GM23338 (cell line): Measurements from ENCODE around the gene C1QL4. TPM values are rescaled to one million over a fixed set of nuclear protein-coding genes. Genes with fewer than 3 reads are reported as not detected.
"Not testable (repeated sequence)": the region's sequence is repeated elsewhere in the genome, so short reads cannot be mapped to it uniquely, and the experiment has no call there.

ENCODE experiments used
- ATAC-seq: fragments of 200-7000 bp; cut with Tn5 transposase; 3 replicates; pipeline ENCODE4 v1.9.1; 2020
- DNase-seq: peaks from one replicate; pipeline ENCODE4 v3.0.0-alpha.2; 2015; ENCODE audit warnings: low spot score
- H2AFZ ChIP-seq: fragments of 200-600 bp; sonication (generic); 2 replicates; pipeline ENCODE4 v1.8.0; 2016; ENCODE audit warnings: antibody characterized with exemption, mild to moderate bottlenecking, moderate library complexity
- H3F3A ChIP-seq: fragments of 200-600 bp; sonication (generic); replicated peaks from 2 replicates; pipeline ENCODE4 v1.8.0; 2017; ENCODE audit warnings: antibody characterized with exemption, mixed run types, low read depth
- H3K27ac ChIP-seq: fragments of 200-600 bp; sonication (generic); 2 replicates; pipeline ENCODE4 v1.6.1; 2016; ENCODE audit warnings: low read depth
- H3K27me3 ChIP-seq: fragments of 200-600 bp; sonication (generic); 2 replicates; pipeline ENCODE4 v1.8.0; 2016; ENCODE audit warnings: mild to moderate bottlenecking, mixed run types, moderate library complexity; ENCODE audit not compliant: insufficient read depth
- H3K36me3 ChIP-seq: fragments of 200-600 bp; sonication (generic); 2 replicates; pipeline ENCODE4 v1.8.0; 2016; ENCODE audit warnings: mild to moderate bottlenecking; ENCODE audit not compliant: insufficient read depth
- H3K4me1 ChIP-seq: fragments of 200-600 bp; sonication (generic); 2 replicates; pipeline ENCODE4 v1.8.0; 2016; ENCODE audit warnings: mild to moderate bottlenecking, moderate library complexity; ENCODE audit not compliant: insufficient read depth
- H3K4me2 ChIP-seq: fragments of 200-600 bp; sonication (generic); 2 replicates; pipeline ENCODE4 v1.7.1; 2017; ENCODE audit warnings: mixed run types
- H3K4me3 ChIP-seq: fragments of 200-600 bp; sonication (generic); 2 replicates; pipeline ENCODE4 v1.6.1; 2016; ENCODE audit warnings: mixed run types
- H3K79me2 ChIP-seq: fragments of 200-600 bp; sonication (generic); replicated peaks from 2 replicates; pipeline ENCODE4 v1.8.0; 2017; ENCODE audit warnings: mild to moderate bottlenecking; ENCODE audit not compliant: insufficient read depth
- H3K9me2 ChIP-seq: fragments of 200-600 bp; sonication (generic); 2 replicates; pipeline ENCODE4 v1.8.0; 2017; ENCODE audit not compliant: insufficient read depth
- H4K20me1 ChIP-seq: fragments of 200-600 bp; sonication (generic); replicated peaks from 2 replicates; pipeline ENCODE4 v1.8.0; 2017; ENCODE audit warnings: mild to moderate bottlenecking; ENCODE audit not compliant: insufficient read depth
- H3K27ac Mint-ChIP-seq: 2 replicates; pipeline ENCODE4 v1.8.0; 2020; ENCODE audit warnings: inconsistent platforms, mild to moderate bottlenecking, moderate library complexity, mixed read lengths
- H3K27me3 Mint-ChIP-seq: 3 replicates; pipeline ENCODE4 v1.8.0; 2022; ENCODE audit warnings: low read depth, mild to moderate bottlenecking, moderate library complexity, mixed read lengths, inconsistent platforms; ENCODE audit not compliant: insufficient read depth, poor library complexity
- H3K36me3 Mint-ChIP-seq: 3 replicates; pipeline ENCODE4 v1.8.0; 2021; ENCODE audit warnings: low read depth, mild to moderate bottlenecking, inconsistent platforms, moderate library complexity, mixed read lengths
- H3K4me1 Mint-ChIP-seq: 3 replicates; pipeline ENCODE4 v1.8.0; 2020; ENCODE audit warnings: mild to moderate bottlenecking, inconsistent platforms, mixed read lengths
- H3K4me3 Mint-ChIP-seq: 3 replicates; pipeline ENCODE4 v1.8.0; 2021; ENCODE audit warnings: moderate library complexity, mild to moderate bottlenecking, inconsistent platforms, mixed read lengths
- H3K9me3 Mint-ChIP-seq: 3 replicates; pipeline ENCODE4 v1.8.0; 2020; ENCODE audit warnings: moderate library complexity, mild to moderate bottlenecking, inconsistent platforms, mixed read lengths
- EZH2 ChIP-seq: fragments of 200-600 bp; sonication (generic); IDR thresholded peaks from one replicate; pipeline ENCODE4 v1.8.0; 2017; ENCODE audit warnings: antibody characterized with exemption, mild to moderate bottlenecking, low read depth; ENCODE audit not compliant: unreplicated experiment
- EZH2phosphoT487 ChIP-seq: fragments of 200-600 bp; sonication (generic); IDR thresholded peaks from one replicate; pipeline ENCODE4 v1.8.1; 2018; ENCODE audit warnings: antibody characterized with exemption; ENCODE audit not compliant: unreplicated experiment
- JUNB ChIP-seq: IDR thresholded peaks from one replicate; pipeline ENCODE4 v1.6.1; 2016; ENCODE audit warnings: antibody characterized with exemption; ENCODE audit not compliant: unreplicated experiment
- NANOG ChIP-seq: IDR thresholded peaks from 2 replicates; pipeline ENCODE4 v1.6.1; 2016; ENCODE audit warnings: antibody characterized with exemption, borderline replicate concordance
- ZNF114 ChIP-seq: fragments of 250-450 bp; sonication (Bioruptor Pico); IDR thresholded peaks from 2 replicates; pipeline ENCODE4 v1.5.0; 2020; ENCODE audit warnings: mild to moderate bottlenecking, moderate library complexity
- ZNF462 ChIP-seq: fragments of 250-450 bp; sonication (Bioruptor Pico); IDR thresholded peaks from 2 replicates; pipeline ENCODE4 v1.5.0; 2020; ENCODE audit warnings: mild to moderate bottlenecking, moderate library complexity
- polyA plus RNA-seq: library from polyadenylated mRNA; unstranded; fragments of >200 nt; fragmentation: Nextera tagmentation; extraction: Ambion mirVana; gene quantifications from 2 replicates; pipeline ENCODE4 v1.2.1, GENCODE V29; 2016
- total RNA-seq: library from RNA; depleted of rRNA; stranded (reverse); fragments of >200 nt; shearing (Covaris generic); gene quantifications from 2 replicates; pipeline ENCODE4 v1.2.3, GENCODE V29; 2014

C1QL4 gene
- total and polyA plus RNA-seq, 2 experiments from 2014 or later = not detected

GRCh38 chr12:49380184-49380583 lies 43.2 kb upstream of the C1QL4 start:
- not testable (repeated sequence) for H3K4me2 ChIP-seq, H3F3A ChIP-seq, H3K27me3 Mint-ChIP-seq, H3K4me1 ChIP-seq, H3K4me3 ChIP-seq, H3K27ac ChIP-seq, H2AFZ ChIP-seq, H4K20me1 ChIP-seq, H3K27ac Mint-ChIP-seq, ATAC-seq, H3K9me3 Mint-ChIP-seq, H3K4me1 Mint-ChIP-seq, H3K9me2 ChIP-seq, H3K36me3 ChIP-seq, DNase-seq, H3K27me3 ChIP-seq, H3K4me3 Mint-ChIP-seq, H3K36me3 Mint-ChIP-seq
- H3K79me2 ChIP-seq = peaks cover 50% of the 10 kb centered on the region

GRCh38 chr12:49377386-49377785 lies 40.4 kb upstream of the C1QL4 start:
- TF ChIP-seq JUNB (no peak), NANOG (no peak)
- Histone ChIP-seq H3K9me2 (no peaks in the 10 kb centered on the region), H3F3A (no peaks in the 10 kb centered on the region), H3K79me2 (peaks cover 47% of the 10 kb centered on the region), H3K36me3 (no peaks in the 10 kb centered on the region), H3K4me1 (no peaks in the 10 kb centered on the region), H4K20me1 (peaks cover 11% of the 10 kb centered on the region; the same call in 1 of the 2 replicates), H3K4me3 (no peak overlapping the region), H3K27ac (no peak overlapping the region), H2AFZ (no peak overlapping the region), H3K4me2 (no peak overlapping the region), H3K27me3 (no peaks in the 10 kb centered on the region)
- no peaks in the 10 kb centered on the region for H3K9me3 Mint-ChIP-seq
- no peak overlapping the region for H3K4me3 Mint-ChIP-seq
- H3K36me3 Mint-ChIP-seq = peaks cover 3% of the 10 kb centered on the region; the same call in 1 of the 3 replicates
- 0 out of 3 replicates have a peak, but pooled peaks cover 3% of the 10 kb centered on the region for H3K4me1 Mint-ChIP-seq
- peaks cover 1% of the 10 kb centered on the region for H3K27me3 Mint-ChIP-seq
- ATAC-seq (no peak), DNase-seq (no peak)
- H3K27ac Mint-ChIP-seq = no peak overlapping the region

GRCh38 chr12:49375406-49375805 lies 38.4 kb upstream of the C1QL4 start:
- peaks cover 9% of the 10 kb centered on the region for H3K4me1 Mint-ChIP-seq
- no peaks in the 10 kb centered on the region for H3K27me3 ChIP-seq
- peaks cover 49% of the 10 kb centered on the region for H3K79me2 ChIP-seq
- H3F3A ChIP-seq = no peaks in the 10 kb centered on the region
- no peak overlapping the region for H3K4me3 Mint-ChIP-seq
- peaks cover 4% of the 10 kb centered on the region; the same call in 1 of the 2 replicates for H3K4me1 ChIP-seq
- H3K9me2 ChIP-seq = no peaks in the 10 kb centered on the region
- H3K27ac Mint-ChIP-seq = no peak overlapping the region
- H2AFZ ChIP-seq = no peak overlapping the region
- no peaks in the 10 kb centered on the region for H3K9me3 Mint-ChIP-seq
- H3K36me3 Mint-ChIP-seq = peaks cover 9% of the 10 kb centered on the region; the same call in 2 of the 3 replicates
- H3K36me3 ChIP-seq = no peaks in the 10 kb centered on the region
- peaks cover 4% of the 10 kb centered on the region for H3K27me3 Mint-ChIP-seq
- DNase-seq (no peak), ATAC-seq (no peak)
- no peak overlapping the region for H3K4me3 ChIP-seq
- TF ChIP-seq EZH2phosphoT487 = no peak
- peaks cover 16% of the 10 kb centered on the region for H4K20me1 ChIP-seq
- H3K4me2 ChIP-seq = no peak overlapping the region
- H3K27ac ChIP-seq = no peak overlapping the region

- no peak overlapping the region for H3K27ac Mint-ChIP-seq
- Histone ChIP-seq H3K36me3 (no peaks in the 10 kb centered on the region), H3K4me2 (no peak overlapping the region), H3K4me3 (no peak overlapping the region), H3F3A (peaks cover 9% of the 10 kb centered on the region), H3K9me2 (no peaks in the 10 kb centered on the region), H3K79me2 (peaks cover 63% of the 10 kb centered on the region), H3K27me3 (peaks cover 4% of the 10 kb centered on the region), H3K27ac (no peak overlapping the region), H4K20me1 (peaks cover 10% of the 10 kb centered on the region), H2AFZ (no peak overlapping the region), H3K4me1 (peaks cover 16% of the 10 kb centered on the region)
- DNase-seq (no peak), ATAC-seq (no peak)
- H3K4me3 Mint-ChIP-seq = no peak overlapping the region
- peaks cover 30% of the 10 kb centered on the region for H3K4me1 Mint-ChIP-seq
- H3K36me3 Mint-ChIP-seq = peaks cover 9% of the 10 kb centered on the region; the same call in 2 of the 3 replicates
- no peak for TF ChIP-seq ZNF114 (CRISPR knock-in tag)
- no peak for TF ChIP-seq ZNF462 (CRISPR knock-in tag)
- TF ChIP-seq EZH2 = no peak
- H3K9me3 Mint-ChIP-seq = no peaks in the 10 kb centered on the region
- H3K27me3 Mint-ChIP-seq = peaks cover 14% of the 10 kb centered on the region
Measured at GRCh38 chr12:49370539-49370938, 33.6 kb upstream of the C1QL4 start.
